Panc1 (cell line): Measurements from ENCODE around the gene UPF1. TPM values are rescaled to one million over a fixed set of nuclear protein-coding genes. Genes with fewer than 3 reads are reported as not detected.

Experiments used
- ATAC-seq: fragments of 200-7000 bp; cut with Tn5 transposase; 2 replicates; pipeline ENCODE4 v1.9.1; 2020; ENCODE audit warnings: mild to moderate bottlenecking, moderate library complexity
- BruUV-seq: library from RNA; stranded (reverse); fragments of 400-500 nt; replicated peaks from 2 replicates; lab custom pipeline; 2021; lab: Mats Ljungman, UMichigan
- CTCF ChIA-PET: fragments of 300-600 bp; sonication (Branson Sonifier 250); formaldehyde crosslinking; loops from one replicate; lab custom pipeline; 2022; ENCODE audit warnings: antibody characterized with exemption; lab: Charles Lee
- POLR2A ChIA-PET: fragments of 300-600 bp; sonication (Branson Sonifier 250); formaldehyde crosslinking; loops from one replicate; lab custom pipeline; 2022; ENCODE audit warnings: antibody characterized with exemption; lab: Charles Lee
- DNase-seq: peaks from one replicate; pipeline ENCODE4 v3.0.0-alpha.2; 2010; ENCODE audit warnings: low read depth, low spot score
- H3K27ac ChIP-seq: 2 replicates; pipeline ENCODE4 v1.5.1; 2011; ENCODE audit warnings: mild to moderate bottlenecking, low read length, inconsistent platforms
- H3K27me3 ChIP-seq: fragments of 200-500 bp; sonication (Bioruptor generic); 2 replicates; pipeline ENCODE4 v1.6.0; 2014; ENCODE audit warnings: low read length, inconsistent platforms; ENCODE audit not compliant: control insufficient read depth, insufficient read depth
- H3K36me3 ChIP-seq: fragments of 200-500 bp; sonication (Bioruptor generic); 2 replicates; pipeline ENCODE4 v1.5.1; 2014; ENCODE audit warnings: inconsistent platforms, mild to moderate bottlenecking, low read length, moderate library complexity; ENCODE audit not compliant: control insufficient read depth, insufficient read depth
- H3K4me1 ChIP-seq: 2 replicates; pipeline ENCODE4 v1.5.1; 2011; ENCODE audit warnings: inconsistent platforms, mild to moderate bottlenecking, low read length, moderate library complexity; ENCODE audit not compliant: control insufficient read depth, insufficient read depth
- H3K4me3 ChIP-seq, 2 experiments: 2 replicates each; pipeline ENCODE4 v1.5.1; 2011 to 2012; ENCODE audit warnings: low read depth in 2 of 2, low read length in 2 of 2, mild to moderate bottlenecking in 2 of 2, inconsistent platforms in 1 of 2, moderate library complexity in 1 of 2
- H3K9me3 ChIP-seq: fragments of 200-500 bp; sonication (Bioruptor generic); 2 replicates; pipeline ENCODE4 v1.5.1; 2014; ENCODE audit warnings: low read depth, mild to moderate bottlenecking, inconsistent platforms, low read length, moderate library complexity; ENCODE audit not compliant: control insufficient read depth, insufficient read depth
- POLR2AphosphoS5 ChIP-seq: IDR thresholded peaks from 2 replicates; pipeline ENCODE4 v1.6.1; 2012; ENCODE audit warnings: mild to moderate bottlenecking, low read depth, low read length, moderate library complexity
- SIN3A ChIP-seq: IDR thresholded peaks from 2 replicates; pipeline ENCODE4 v1.6.1; 2012; ENCODE audit warnings: low read depth, mild to moderate bottlenecking, low read length, moderate library complexity, borderline replicate concordance; ENCODE audit not compliant: insufficient read depth
- TCF7L2 ChIP-seq: IDR thresholded peaks from 2 replicates; pipeline ENCODE4 v1.6.1; 2011; ENCODE audit warnings: mild to moderate bottlenecking, low read depth, low read length, inconsistent platforms
- in situ Hi-C: cut with HindIII; loops from 2 replicates; pipeline ENCODE4 v1.10.0; 2016; ENCODE audit warnings: low sequenced_read_pairs, low pct_unique_long_range_greater_than_20kb
- intact Hi-C: fragments of 100-400 bp; cut with micrococcal nuclease; formaldehyde crosslinking; loops from one replicate; pipeline ENCODE4 v1.10.0; 2022; ENCODE audit not compliant: unreplicated experiment
- total RNA-seq: library from RNA; stranded (reverse); gene quantifications from one replicate; pipeline ENCODE4 v1.2.1, GENCODE V29; 2021; ENCODE audit not compliant: unreplicated experiment
- TF ChIP-seq, protein P1 (sequence below): fragments of 450-650 bp; IDR thresholded peaks from 2 replicates; pipeline ENCODE4 v1.5.1; 2017; ENCODE audit warnings: mild to moderate bottlenecking
- TF ChIP-seq, protein P2 (sequence below), 2 experiments: IDR thresholded peaks; 2 replicates each; pipeline ENCODE4 v1.6.1; 2011 to 2012; ENCODE audit warnings: low read depth in 2 of 2, control low read depth in 1 of 2, low read length in 1 of 2, mild to moderate bottlenecking in 1 of 2, moderate library complexity in 1 of 2; ENCODE audit not compliant: insufficient read depth in 1 of 2

Gene UPF1
- total RNA-seq, 1 experiment from 2014 or later: 62.2 TPM

DNA sequence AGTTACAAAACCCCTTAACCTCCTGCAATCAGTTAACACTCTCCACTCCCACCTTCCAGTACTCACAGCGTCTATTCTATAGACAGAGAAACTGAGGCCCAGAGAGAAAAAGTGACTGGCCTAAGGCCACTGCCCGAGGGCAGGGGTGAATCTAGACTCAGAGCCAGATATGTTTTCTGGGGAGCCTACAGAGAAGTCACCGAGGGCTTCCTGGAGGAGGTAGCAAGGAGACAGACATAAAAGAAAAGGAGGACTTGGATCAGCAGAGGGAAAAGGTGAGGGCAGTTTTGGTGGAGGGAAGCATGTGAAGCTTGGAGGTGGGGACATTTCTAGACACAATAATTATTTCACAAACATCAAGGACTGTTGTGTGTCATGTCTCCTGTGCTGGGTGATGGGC lies 39.1 kb upstream of the UPF1 start:
- no peak for DNase-seq
- Histone ChIP-seq H3K4me3 (no peak overlapping the region), H3K27ac (no peak overlapping the region), H3K27me3 (no peaks in the 10 kb centered on the region; the same call in 1 of the 2 replicates), H3K9me3 (no peaks in the 10 kb centered on the region), H3K4me1 (no peaks in the 10 kb centered on the region), H3K36me3 (no peaks in the 10 kb centered on the region)
- intact Hi-C loops (no loop called here), in situ Hi-C loops (no loop called here)
- POLR2A ChIA-PET: no interaction called here
- TF ChIP-seq, protein P1, sequence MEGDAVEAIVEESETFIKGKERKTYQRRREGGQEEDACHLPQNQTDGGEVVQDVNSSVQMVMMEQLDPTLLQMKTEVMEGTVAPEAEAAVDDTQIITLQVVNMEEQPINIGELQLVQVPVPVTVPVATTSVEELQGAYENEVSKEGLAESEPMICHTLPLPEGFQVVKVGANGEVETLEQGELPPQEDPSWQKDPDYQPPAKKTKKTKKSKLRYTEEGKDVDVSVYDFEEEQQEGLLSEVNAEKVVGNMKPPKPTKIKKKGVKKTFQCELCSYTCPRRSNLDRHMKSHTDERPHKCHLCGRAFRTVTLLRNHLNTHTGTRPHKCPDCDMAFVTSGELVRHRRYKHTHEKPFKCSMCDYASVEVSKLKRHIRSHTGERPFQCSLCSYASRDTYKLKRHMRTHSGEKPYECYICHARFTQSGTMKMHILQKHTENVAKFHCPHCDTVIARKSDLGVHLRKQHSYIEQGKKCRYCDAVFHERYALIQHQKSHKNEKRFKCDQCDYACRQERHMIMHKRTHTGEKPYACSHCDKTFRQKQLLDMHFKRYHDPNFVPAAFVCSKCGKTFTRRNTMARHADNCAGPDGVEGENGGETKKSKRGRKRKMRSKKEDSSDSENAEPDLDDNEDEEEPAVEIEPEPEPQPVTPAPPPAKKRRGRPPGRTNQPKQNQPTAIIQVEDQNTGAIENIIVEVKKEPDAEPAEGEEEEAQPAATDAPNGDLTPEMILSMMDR: no peak
- TF ChIP-seq TCF7L2: no peak
- no peak for TF ChIP-seq POLR2AphosphoS5
- TF ChIP-seq, protein P2, sequence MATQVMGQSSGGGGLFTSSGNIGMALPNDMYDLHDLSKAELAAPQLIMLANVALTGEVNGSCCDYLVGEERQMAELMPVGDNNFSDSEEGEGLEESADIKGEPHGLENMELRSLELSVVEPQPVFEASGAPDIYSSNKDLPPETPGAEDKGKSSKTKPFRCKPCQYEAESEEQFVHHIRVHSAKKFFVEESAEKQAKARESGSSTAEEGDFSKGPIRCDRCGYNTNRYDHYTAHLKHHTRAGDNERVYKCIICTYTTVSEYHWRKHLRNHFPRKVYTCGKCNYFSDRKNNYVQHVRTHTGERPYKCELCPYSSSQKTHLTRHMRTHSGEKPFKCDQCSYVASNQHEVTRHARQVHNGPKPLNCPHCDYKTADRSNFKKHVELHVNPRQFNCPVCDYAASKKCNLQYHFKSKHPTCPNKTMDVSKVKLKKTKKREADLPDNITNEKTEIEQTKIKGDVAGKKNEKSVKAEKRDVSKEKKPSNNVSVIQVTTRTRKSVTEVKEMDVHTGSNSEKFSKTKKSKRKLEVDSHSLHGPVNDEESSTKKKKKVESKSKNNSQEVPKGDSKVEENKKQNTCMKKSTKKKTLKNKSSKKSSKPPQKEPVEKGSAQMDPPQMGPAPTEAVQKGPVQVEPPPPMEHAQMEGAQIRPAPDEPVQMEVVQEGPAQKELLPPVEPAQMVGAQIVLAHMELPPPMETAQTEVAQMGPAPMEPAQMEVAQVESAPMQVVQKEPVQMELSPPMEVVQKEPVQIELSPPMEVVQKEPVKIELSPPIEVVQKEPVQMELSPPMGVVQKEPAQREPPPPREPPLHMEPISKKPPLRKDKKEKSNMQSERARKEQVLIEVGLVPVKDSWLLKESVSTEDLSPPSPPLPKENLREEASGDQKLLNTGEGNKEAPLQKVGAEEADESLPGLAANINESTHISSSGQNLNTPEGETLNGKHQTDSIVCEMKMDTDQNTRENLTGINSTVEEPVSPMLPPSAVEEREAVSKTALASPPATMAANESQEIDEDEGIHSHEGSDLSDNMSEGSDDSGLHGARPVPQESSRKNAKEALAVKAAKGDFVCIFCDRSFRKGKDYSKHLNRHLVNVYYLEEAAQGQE (IDR thresholded peaks at IDR 0.05; ENCODE audit: insufficient read depth in 1 of 2, low read depth in 2 of 2, low read length in 1 of 2): no peak
- no peak for TF ChIP-seq SIN3A
- BruUV-seq: no TSS peak
- CTCF ChIA-PET: no interaction called here
- no peak for ATAC-seq

DNA sequence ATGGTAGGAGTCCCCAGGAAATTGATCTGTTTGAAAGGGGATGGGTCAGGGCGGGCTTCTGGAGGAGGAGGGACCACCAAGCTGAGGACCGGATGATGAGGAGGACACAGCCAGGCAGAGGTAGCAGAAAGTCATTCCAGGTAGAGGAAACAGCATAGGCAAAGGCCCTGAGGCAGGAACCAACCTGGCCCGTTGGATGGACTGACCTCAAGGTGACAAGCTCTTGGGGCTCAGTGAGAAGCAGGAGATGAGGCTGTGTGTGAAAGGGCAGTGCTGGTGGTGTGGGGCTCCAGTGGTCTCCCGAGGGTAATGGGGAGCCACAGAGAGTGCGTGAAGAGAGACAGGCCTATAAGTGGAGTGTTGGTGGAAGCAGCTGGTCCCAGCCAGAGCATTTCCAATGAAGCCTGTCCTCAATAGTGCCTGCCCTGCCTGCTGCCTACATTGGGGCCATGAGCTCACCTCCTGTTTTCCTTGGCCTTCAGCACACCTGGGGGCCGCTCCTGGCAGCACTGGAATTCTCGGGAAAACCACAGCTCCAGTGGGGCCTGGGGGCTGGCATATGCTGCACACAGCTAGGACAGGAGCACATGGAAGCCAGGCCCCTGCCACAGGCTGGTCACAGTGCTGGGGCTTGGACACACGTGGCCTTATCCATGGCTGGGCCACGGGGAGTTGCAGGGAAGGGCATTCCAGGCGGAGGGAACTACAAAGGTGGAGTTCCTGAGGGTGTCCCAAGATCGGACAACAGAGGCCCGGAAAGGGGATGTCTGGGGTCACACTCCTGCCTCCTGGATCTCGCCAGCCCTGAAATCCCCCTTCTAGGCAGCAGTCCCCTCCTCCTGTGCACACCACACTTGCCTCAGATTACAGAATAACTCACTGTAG lies 38.4 kb upstream of the UPF1 start:
- BruUV-seq: no TSS peak
- no peaks in the 10 kb centered on the region for H3K36me3 ChIP-seq
- H3K27ac ChIP-seq: no peak overlapping the region
- no peak for ATAC-seq
- TF ChIP-seq POLR2AphosphoS5: no peak
- TF ChIP-seq, protein P2 (IDR thresholded peaks at IDR 0.05; ENCODE audit: insufficient read depth in 1 of 2, low read depth in 2 of 2, low read length in 1 of 2): no peak
- TF ChIP-seq SIN3A: no peak
- no peak for TF ChIP-seq TCF7L2
- TF ChIP-seq, protein P1: no peak
- H3K4me3 ChIP-seq: no peak overlapping the region
- ChIA-PET CTCF (no interaction called here), POLR2A (no interaction called here)
- H3K9me3 ChIP-seq: no peaks in the 10 kb centered on the region
- no peak for DNase-seq
- in situ Hi-C loops (no loop called here), intact Hi-C loops (no loop called here)
- H3K27me3 ChIP-seq: no peaks in the 10 kb centered on the region; the same call in 1 of the 2 replicates
- no peaks in the 10 kb centered on the region for H3K4me1 ChIP-seq
